Measurements from ENCODE around the gene ARHGAP6.

GRCh38 chrX:11305641-11306040, 360.1 kb downstream of the ARHGAP6 start:
- no peak for TF ChIP-seq POLR2A (IDR thresholded peaks at IDR 0.05; ENCODE audit: low read depth, low read length)
- no peak for TF ChIP-seq POLR2AphosphoS5 (IDR thresholded peaks at IDR 0.05; ENCODE audit: low read depth, low read length)

Measured in GM12892 (cell line).